Esophagus mucosa (tissue), 1 donor: Measurements from ENCODE around the gene STX1B. TPM values are rescaled to one million over a fixed set of nuclear protein-coding genes. Genes with fewer than 3 reads are reported as not detected.
"Not testable (repeated sequence)": the region's sequence is repeated elsewhere in the genome, so short reads cannot be mapped to it uniquely, and the experiment has no call there.

Experiments used
- ATAC-seq: fragments of 200-7000 bp; cut with Tn5 transposase; one replicate; pipeline ENCODE4 v1.9.1; 2020
- total RNA-seq: library from RNA; stranded (reverse); gene quantifications from one replicate; pipeline ENCODE4 v1.2.4, GENCODE V29; 2023
- donor health status: DM: yes; HTN: yes; CAD: no.

Gene STX1B
- total RNA-seq, 1 donor from 2014 or later: 0.80 TPM

GRCh38 chr16:31013292-31013691, 2.9 kb upstream of the STX1B start:
- not testable (repeated sequence) for ATAC-seq

DNA sequence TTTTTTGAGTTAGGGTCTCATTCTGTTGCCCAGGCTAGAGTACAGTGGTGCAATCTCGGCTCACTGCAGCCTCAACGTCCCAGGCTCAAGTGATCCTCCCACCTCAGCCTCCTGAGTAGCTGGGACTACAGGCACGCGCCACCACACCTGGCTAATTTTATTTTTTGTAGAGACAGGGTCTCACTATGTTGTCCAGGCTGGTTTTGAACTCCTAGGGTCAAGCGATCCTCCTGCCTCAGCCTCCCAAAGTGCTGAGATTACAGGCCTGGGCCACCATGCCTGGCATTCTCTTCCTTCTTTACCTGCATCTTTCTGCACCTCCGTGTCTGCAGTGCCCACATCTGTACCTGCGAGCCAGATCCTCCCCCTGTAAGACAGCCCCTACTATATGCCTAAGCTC, 1.4 kb upstream of the STX1B start:
- ATAC-seq: not testable (repeated sequence)

DNA sequence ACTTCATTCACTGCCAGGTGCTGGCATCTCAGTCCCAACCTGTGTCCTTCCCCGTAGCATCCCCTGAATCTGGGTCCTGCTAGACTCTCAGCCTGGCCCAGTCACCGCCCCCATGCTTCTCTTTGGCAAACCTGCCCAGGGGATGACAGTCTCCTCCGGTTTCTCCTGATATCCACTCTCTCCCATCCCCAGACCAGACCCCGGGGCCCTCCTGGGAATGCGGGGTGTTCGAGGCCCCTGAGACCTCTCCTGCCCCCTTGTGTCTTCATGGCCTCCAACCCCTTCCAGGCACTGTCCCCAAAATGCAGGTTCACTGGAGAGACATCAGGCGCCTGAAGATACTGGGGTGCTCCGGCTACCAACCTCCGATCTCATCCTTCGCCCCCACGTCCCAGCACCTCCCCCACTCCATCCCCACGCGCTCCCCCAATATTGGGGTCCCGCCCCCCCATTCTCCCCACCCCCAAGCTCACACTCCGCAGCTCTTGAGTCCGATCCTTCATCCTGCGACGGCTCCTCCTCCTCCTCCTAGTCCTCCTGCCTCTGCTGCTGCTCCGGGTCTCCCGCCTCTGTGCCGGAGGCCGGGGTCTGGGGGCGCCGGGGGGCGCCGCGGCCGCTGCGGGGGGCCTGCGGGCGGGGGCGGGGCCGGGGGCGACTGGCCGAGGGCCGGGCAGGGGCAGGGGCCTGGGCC, 399 bp downstream of the STX1B start:
- ATAC-seq: peak; percentile 7

DNA sequence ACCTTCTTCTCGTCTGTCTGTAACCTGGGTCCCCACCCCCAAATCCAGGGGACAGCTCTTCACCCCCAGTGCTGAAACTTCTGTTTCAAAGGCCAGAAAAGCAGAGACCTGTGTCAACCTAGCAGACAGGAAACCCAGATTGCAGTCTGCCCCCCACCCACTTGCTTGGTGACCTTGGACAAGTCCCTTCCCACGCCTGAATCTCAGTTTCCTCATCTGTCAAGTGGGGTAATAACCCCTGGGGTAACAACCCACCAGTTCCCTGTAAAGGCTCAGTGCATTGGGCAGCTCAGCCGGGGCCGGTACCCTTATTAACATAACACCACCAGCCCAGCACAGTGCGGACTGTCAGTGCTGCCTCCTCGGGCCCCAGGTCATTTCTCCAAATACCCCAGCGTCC, 1.3 kb downstream of the STX1B start:
- ATAC-seq: no peak

DNA sequence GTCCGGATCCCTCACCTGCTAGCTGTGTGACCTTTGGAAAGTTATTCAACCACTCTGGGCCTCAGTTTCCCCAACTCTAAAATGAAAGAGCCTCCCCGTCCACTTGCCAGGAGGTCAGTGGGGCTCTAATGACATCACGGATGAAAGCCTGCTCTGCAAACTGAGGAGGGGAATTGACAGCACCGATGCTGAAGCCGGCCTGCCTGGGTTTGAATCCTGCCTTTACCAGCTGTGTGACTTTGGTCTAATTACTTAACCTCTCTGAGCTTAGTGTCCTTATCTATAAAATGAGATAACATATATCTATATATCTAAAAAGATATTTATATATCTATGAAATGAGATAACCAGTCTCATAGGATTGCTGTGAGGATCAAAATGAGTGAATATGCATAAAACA, 1.9 kb downstream of the STX1B start:
- no peak for ATAC-seq

DNA sequence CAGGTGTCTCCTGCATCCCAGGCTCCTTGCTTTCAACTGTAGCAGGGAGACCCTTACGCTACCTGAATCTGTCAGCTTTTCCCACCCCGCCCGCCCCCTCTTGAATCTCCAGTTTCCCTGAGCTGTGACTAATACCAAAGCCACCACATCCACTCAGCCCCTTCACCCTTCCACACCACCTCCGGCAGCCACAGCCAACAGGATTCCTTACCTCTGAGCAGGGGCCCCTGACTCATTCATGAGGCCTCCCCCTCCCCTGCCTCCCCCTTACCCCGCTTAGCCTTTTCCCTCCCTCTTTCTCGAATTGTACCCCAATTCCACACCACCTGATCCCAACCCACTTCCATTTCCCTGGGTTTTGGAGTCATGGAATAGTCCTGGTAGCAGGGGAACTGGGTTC, 2.3 kb downstream of the STX1B start:
- ATAC-seq: no peak

GRCh38 chr16:31007684-31008083, 2.8 kb downstream of the STX1B start:
- no peak for ATAC-seq

- no peak for ATAC-seq
Observed at GRCh38 chr16:31006589-31006988, 3.8 kb downstream of the STX1B start.

- ATAC-seq: no peak
Observed at GRCh38 chr16:31006086-31006385, 4.4 kb downstream of the STX1B start.

GRCh38 chr16:31005350-31006085, 4.9 kb downstream of the STX1B start:
- ATAC-seq: no peak

GRCh38 chr16:31004658-31005057, 5.8 kb downstream of the STX1B start:
- no peak for ATAC-seq

- no peak for ATAC-seq
Observed at GRCh38 chr16:31003744-31004143, 6.7 kb downstream of the STX1B start.

- ATAC-seq: no peak
Observed at GRCh38 chr16:31002862-31003341, 7.5 kb downstream of the STX1B start.

DNA sequence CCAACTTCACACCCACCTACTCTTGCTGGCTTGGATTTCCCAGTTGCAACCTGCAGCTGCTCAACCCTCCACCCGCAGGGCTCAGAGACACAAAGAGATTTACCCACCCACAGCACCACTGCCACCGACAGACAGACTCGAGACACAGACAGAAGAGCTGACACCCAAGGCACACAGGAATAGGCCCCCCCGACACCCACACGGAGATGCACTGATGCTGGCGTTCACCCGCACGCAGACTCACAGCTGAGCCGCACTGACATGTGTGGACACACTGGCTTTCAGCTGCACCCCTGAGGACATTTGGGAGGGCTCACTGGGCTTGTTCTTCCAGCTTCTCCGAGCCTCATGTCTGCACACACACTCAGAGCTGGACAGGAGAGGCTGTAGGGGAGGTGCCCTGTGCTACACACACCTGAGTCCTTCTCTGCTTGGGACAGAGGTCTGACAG, 8.2 kb downstream of the STX1B start:
- ATAC-seq: peak; percentile 92

DNA sequence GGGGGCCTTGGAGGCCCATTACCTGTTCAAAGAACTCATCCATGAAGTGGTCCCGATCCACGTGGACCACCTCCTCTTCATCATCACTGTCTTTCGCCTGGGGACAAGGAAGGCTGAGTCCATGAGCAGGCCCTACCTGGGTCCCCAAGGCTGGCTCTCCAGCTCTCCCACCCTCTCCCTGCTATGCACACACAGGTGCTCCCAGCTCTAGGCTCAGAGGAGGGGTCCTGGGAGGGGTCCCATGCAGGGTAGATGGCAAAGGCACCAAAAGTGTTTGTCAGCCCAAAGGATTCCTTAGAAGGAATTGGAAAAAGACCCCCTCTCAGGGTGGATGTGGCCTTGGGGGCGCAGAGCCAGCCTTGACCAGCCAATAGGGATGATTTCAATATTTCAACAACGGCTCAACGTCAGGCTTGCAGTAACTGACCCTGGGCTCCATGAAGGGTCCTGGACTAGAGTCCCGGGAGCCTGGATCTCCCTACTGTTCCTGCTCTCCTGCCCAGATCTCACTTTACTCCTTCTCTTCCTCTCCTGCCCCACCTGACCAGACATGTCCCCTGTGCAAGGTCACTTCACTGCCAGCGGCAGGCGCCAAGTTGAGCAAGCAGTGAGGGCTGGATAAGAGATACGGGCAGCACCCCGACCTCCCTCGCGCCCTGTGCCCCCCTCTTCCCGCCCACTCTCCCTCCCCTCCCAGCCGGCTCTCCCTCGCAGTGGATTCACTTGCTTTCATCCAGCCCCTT, 8.8 kb downstream of the STX1B start:
- ATAC-seq: peak; percentile 8

- peak; percentile 17 for ATAC-seq
Observed at GRCh38 chr16:31000671-31001382, 9.6 kb downstream of the STX1B start.

DNA sequence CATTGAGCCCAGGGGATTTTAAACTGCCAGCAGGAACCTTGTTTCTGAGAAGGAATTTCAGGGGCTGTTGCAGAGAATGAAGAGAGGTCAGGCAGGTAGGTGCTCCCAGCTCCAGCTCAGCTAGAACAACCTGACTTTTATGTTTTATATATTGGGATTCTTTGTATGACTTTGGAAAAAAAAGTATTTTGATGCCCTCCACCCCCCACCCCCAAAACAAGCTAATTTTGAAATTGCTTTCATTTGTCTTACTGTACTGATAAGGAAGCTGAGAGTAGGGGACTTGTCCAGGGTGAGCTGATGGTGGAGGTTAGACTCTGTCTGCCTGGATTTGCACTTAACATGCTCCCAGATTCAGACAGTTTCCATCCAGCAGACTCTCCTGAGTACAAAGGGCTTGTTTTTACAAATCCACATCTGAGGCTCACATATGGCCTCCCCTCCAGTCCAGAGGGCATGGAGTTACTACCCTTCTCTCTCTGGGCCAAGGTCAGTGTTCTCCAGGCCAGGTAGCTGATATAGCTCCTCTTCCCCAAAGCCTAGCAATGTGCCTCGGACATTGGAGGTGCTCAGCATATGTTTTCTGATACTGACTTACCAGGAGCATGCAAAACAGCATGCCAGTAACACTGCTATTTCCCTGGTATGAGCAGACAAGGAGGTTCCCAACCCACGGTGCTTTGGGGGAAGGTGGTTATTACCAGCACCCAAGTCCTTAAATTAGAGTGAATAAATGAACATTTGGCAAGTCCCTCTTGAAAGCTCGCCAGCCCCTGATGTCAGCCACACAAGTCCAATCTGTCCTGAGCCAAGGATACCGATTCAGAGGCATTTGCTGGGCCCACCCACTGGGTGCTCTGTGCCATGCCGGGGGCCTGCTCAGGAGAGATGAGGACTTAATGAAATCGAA, 11.3 kb downstream of the STX1B start:
- no peak for ATAC-seq

DNA sequence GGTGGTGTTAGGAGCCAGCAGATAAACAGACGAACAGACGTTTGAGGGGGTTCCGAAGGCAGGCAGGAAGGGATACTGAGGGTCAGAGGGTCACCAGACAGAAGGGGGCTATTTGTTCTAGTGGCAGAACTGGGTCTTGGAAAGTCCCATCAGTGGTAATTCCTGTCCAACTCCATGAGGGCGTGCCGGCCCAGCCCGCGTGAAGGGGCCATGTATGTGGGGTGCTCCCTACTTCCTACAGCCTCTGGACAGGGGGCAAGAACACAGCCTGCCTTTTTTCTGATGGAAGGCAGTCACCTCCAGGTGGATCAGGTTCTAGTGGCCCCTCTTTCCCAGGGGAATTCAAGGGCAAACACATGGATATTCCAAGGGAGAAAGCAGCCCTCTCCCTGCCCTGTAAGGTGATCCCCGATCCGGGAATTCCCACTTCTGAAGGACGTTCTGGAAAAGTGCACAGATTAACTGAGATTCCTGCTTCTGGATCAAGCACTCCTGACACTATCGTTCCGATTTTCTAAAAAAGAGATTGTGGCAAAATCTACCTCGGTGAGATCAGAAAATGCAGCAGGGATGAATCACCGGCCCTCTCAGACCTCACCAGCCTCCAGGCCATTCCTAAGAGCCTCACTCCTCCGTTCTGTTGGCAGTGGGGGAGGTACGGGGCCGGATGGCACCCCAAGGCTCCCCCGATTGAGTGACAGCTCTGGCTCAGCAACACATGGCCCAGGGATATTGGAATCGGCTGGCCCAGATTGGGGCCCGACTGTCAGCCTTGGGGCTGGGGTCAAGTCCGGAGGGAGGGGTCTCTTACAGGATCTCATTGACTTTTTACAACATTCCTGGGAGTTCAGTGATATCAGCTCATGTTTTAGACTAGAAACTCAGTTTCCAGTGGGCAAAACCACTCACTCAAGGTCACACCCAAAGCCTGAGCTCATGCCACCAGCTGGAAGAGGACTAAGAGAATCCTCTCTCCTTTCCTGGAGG, 12.4 kb downstream of the STX1B start:
- peak; percentile 41 for ATAC-seq

- ATAC-seq: peak; percentile 91
Observed at GRCh38 chr16:30996985-30997724, 13.3 kb downstream of the STX1B start.
